GM12873 (cell line): Measurements from ENCODE around the gene DMAC2.

ENCODE experiments used
- CTCF ChIP-seq: IDR thresholded peaks from 2 replicates; pipeline ENCODE4 v1.5.1; 2012; ENCODE audit warnings: low read depth, mild to moderate bottlenecking, moderate library complexity, low read length, control low read depth; ENCODE audit not compliant: insufficient read depth; ENCODE audit errors: missing control alignments

DMAC2 gene

GRCh38 chr19:41407271-41407670 is 32.4 kb downstream of the DMAC2 start:
- TF ChIP-seq CTCF = no peak

GRCh38 chr19:41405776-41406175 is 33.9 kb downstream of the DMAC2 start:
- no peak for TF ChIP-seq CTCF

GRCh38 chr19:41403181-41403970 is 36.3 kb downstream of the DMAC2 start:
- TF ChIP-seq CTCF = no peak

GRCh38 chr19:41402010-41402409 is 37.7 kb downstream of the DMAC2 start:
- TF ChIP-seq CTCF = no peak

- TF ChIP-seq CTCF = no peak
These were observed 38.2 kb downstream of the DMAC2 start for GRCh38 chr19:41401483-41401882.

- TF ChIP-seq CTCF = no peak
These were observed 40.2 kb downstream of the DMAC2 start for GRCh38 chr19:41399525-41399924.

GRCh38 chr19:41399091-41399490 is 40.6 kb downstream of the DMAC2 start:
- no peak for TF ChIP-seq CTCF
